Suppressor macrophage treated with lipopolysaccharide for 4 hours (primary cell): ENCODE results near the gene EIF4E1B.

Experiments
- DNase-seq: peaks from one replicate; pipeline ENCODE4 v3.0.0-alpha.2; 2020

Gene EIF4E1B

DNA sequence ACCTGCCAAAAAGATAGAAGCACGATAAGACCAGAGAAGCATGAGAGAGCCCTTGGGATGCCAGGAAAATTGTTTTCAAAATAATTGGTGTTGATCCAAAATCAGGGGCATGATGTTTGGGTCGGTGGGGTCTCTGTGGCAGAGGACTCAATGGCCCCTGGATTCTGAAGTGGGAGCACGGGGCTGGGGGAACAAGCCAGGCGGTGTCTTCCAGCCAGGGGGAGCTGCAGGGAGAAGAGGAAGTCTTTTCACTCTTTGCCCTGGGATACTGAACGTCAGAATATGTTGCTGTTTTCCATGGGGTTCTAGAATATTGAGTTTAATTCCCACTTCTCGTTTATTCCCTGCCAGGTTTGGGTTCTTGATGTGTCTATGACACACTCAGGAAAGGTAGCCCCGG is 37.2 kb downstream of the EIF4E1B start:
- no peak for DNase-seq

DNA sequence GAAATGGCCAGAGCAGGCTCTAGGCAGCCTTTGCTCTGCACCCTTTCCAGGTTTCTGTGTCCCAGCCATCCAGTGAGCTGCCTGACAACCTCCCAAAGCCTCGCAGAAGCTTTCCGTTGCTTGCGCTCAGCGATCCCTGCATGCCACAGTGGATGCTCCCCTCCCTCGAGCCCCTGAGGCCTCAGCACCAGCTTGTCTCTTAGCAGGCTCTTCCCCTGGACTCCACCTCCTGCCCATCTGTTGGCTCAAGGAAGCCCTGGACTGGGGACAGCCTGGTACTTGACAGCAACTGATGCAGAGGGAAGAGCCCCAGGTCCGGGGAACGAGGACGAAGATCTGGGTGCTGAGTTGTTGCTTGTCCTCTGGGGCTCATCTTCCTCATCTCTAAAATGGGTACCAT is 40.0 kb downstream of the EIF4E1B start:
- no peak for DNase-seq

DNA sequence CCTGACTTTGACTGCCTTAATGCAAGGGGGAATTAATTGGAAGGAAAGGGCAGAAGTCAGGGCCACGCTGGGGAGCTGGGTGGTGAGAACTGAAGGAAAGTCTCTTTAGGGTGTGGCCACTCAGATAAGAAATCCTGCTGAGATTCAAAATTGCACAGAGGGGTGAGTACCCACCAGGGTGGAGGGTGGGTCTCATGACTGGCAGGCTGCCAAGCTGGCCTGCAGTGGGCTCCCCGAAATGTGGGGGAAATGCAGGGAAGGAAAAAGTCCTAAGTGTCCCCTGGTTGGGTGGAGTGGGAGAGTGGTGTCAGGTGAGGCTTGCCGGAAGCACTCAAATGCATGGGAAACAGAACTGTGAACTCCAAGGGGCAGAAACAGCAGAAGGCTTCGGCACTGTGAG is 40.9 kb downstream of the EIF4E1B start:
- no peak for DNase-seq

DNA sequence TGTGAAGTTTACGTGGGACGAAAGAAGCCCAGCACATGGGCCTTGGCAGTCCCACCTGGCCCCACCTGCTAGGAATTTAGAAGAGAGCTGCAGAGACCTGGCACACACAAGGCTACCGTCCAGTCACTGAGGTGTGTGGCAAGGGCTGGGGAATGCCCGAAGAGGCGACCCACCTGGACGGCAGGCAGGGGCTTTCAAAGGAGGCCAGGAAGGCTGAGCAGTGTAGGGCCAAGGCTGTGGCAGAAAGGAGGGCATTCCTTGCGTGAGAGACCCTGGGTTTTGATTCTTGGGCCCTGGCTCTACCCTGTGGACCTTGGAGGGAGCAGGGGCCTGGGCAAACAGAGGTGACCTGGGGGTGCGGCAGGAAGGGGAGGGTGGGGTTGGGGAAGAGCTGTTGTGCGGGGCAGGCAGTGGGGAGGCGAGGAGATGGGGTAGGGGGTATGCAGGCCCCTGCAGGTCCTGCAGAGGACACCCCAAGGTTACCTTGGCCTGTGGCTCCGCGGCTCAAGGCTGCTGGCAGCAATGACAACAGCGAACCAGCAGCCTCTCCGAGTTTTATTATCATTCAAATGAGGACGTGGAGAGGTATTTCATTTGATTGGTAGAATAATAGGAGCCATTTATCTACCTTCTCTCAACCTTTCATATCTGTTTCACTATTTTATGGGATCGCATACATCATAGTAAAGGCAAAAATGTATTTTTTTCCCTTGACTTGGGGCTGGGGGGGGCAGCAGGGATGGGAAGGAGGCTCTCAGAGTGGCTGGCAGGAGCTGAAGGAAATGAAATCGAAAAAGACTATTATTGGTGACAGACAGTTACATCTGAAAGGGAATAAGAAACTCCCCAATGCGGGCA is 41.6 kb downstream of the EIF4E1B start:
- DNase-seq, result no peak

DNA sequence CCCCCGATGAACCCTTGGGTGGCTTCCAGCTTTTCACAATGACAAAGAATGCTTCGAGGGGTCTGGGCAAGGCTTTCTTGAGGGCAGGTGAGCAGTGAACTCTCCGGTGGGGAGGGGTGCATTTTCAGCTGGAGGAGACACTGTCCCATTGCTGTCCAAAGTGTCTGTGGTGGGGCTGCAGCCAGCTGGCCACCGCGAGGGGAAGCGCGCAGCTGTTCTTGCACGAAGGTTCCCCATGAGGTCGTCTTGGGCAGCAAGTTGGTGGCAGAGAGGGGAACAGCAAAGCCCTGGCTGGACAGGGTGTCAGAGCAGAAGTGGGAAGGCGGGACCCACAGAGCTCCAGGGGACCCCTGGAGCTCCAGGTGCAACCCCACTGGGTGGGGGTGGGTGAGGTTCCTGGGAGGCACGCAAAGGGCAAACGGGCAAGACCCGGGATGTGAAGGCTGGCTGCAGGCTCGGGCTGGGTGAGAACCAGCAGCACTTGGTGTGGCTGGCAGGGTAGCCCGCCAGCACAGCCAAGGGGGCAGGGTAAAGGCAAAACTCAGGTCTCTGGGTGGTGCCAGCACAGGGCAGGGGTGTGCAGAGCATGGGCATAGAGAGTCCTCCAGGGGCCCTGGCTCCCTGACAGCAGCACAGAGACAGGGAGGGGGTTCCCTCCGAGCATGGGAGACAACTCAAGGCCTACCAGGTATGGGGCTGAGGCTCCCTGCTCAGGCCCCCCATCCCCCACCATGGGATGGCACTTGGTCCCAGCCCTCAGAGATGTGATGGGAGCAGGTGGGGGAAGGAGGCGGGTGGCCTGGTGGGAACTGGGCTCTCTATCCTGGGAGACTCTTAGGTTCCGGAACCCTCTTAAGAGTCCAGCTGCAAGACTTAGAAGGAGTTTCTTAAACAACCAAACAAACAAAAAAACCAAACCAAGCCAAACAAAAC is 43.4 kb downstream of the EIF4E1B start:
- no peak for DNase-seq

DNA sequence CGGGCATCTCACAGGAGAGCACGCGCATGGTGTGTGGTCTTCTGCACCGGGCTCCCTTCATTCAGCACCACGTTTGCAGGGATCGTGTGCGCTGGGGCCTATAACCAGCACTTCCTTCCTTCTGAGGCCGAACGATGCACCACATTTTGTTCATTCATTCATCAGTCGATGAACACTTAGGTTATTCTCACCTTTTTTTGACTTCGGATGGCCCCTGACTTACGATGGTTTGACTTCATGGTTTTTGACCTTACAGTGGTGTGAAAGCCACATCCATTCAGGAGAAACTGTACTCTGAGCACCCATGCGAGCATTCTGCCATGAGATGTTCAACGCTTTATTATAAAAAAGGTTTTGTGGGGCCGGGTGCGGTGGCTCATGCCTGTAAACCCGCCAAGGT is 44.3 kb downstream of the EIF4E1B start:
- no peak for DNase-seq

DNA sequence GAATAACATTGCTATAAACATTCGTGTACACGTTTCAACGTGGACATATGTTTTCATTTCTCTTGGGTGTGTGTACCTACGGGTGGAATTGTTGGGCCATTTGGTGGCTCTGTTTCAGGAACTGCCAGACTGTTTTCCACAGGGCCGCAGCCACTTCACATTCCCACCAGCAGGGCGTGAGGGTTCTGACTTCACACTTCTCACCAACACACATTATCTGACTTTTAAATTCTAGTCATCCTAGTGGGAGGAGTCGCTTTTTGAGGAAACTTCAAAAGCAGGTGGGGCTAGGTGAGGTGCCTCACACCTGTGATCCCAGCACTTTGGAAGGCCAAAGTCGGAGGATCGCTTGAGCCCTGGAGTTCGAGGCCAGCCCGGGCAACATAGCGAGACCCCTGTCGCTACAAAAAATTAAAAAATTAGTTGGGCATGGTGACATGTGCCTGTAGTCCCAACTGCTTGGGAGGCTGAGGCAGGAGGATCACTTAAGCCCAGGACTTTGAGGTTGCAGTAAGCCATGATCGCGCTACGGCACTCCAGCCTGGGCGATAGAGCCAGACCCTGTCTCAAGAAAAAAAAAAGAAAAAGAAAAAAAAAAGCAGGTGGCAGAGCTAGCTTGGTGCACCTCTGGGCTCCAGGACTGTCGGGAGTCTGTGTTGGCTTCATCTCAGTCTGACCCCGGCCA is 45.3 kb downstream of the EIF4E1B start:
- no peak for DNase-seq

DNA sequence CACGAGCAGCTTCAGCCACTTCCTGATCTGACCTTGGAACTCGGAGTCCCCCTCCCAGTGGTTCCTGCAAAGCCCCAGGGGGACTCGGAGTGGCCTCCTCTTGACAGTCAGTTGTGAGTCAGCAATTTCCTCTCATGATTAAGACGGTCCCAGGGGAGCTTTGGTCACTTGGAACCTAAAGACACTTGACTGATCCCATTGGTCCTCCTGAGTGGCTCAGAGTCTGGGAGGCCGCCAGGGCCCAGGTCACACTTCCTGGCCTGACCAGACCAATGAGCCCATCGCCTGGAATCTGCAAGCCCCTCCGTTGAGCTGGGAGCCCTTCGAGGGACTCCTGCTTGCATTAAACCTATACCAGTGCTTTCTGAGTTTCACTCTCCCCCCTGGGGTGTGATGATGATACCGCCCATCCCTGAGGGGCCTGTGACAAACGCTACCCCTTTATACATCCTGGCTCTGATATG is 45.9 kb downstream of the EIF4E1B start:
- DNase-seq, result no peak

DNA sequence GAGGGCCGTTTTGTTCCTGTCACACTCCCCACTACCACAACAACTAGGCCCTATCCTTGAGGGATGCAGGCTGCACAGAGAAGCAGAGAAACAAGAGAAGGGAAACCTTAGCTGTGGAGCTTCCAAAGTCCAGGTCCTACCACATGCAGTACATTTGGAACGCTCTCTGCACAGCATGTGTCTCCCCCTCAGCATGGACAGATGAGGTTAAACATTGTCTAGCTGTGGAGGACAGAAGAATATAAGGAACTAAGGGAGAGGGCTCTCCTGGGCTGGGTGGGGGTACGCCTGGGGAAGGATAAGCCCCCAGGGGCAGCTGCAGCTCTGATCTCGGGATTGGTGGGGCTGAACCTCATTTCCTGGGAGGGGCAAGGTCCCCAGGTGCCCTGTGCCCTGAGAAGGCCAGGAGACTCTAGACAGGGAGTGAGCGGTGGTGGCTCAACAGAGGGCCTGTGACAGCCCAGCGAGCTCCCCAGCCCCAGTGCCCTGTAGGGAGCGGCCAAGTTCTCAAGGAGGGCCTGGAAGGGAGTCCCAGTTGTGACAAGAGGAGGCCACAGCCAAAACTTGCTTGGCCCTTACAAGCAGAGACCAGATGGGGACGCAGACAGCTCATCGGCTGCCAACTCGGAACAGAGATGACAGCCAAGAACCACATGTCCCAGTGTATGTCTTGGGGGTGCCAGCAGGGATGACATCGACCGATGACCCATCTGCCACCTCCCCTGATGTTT is 46.9 kb downstream of the EIF4E1B start:
- DNase-seq, result no peak

DNA sequence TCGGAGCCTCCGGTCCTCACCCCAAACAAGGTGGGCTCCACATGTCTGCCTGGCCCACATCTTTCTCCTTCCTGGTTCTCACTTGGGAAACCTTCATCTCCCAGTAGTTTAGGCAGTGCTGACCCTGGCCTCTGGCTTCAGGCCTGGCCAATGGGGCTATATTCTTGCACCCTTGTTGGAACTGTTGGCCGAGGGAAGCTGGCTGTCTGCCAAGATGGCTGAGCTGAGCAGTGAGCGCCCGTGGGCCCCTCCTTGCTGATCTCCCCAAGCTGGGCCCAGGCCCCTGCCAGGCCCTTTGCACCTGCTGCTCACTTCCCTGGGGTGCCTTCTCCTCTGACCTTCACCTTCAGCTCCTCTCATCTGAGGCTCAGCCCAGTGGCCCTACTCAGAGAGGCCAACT is 48.1 kb downstream of the EIF4E1B start:
- no peak for DNase-seq

DNA sequence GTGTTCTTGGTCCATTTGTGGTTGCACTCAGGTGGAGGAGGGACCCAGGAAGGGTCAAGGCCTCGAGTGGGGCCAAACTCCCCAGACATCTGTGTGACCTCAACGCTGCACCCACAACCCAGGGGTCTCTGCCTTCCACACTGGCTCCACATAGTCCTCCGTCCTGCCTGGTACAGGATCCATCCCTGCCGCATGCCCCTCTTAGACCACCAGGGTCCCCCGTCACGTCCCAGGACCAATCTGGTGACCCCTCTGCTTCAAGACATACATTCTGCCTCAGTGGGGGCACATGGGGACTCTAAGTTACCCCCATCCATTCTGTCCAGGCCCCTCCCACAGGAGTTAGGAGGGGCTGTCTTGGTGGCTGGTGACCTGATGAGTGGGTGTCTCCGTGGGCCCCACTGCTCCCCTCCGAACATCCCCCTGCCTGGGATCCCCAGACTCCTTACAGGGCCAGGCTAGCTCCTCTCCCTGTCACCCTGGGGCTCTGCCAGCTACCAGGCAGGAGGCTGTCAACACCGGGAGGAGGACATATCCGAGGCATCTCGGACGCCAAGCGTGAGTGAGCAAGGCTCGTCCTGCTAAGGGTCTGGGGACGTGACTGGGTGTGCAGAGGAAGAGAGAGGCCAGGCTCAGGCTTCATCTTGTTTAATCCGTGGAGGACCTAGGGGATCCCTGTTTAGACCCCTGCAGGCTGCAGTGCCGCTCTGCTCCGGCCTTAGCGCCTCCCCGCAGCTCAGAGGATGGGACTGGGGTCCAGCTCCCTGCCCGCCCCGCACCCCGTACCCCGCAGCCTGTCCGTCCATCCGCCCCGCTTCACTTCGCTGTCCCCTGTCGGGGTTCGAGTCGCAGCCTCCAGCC is 49.1 kb downstream of the EIF4E1B start:
- no peak for DNase-seq

DNA sequence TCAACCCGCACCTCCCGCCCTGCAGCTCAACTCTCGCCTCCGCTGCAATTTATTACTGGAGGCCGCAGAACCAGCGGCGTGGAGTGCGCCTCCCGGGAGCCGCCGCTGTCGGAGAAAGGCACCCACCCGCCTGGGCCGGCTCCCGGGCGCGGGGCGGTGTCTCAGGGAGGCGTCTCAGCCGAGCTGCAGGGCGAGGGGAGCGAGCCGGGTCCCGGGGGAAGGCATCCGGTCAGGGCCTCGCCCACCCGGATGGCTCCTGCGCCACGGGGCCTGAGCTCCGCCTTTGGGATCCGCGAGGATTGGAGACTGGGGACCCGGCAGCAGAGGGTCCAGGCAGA is 49.7 kb downstream of the EIF4E1B start:
- no peak for DNase-seq

DNA sequence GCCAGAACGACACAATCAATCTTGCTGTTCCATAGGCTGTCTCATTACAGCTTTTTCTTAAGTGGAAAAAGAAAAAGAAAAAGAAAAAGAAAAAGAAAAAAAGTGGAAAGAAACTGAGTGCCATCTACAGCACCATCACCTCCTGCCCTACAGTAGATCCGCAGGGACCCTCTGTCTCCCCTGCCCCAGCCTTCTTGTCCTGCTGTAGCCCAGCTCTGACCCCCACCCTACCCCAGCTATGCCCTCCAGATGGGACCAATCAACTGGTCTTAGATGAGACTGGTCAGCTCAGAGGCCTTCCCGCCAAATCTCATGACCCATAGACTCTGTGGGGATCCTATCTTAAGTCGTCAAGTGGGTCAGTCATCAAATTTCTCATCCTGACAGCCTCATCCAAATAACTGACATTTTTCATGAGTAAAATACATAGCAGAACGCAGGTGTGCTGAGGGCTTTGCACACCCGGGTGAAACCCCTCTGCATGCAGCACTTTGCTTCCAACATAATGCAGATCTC is 51.6 kb downstream of the EIF4E1B start:
- DNase-seq, result no peak

DNA sequence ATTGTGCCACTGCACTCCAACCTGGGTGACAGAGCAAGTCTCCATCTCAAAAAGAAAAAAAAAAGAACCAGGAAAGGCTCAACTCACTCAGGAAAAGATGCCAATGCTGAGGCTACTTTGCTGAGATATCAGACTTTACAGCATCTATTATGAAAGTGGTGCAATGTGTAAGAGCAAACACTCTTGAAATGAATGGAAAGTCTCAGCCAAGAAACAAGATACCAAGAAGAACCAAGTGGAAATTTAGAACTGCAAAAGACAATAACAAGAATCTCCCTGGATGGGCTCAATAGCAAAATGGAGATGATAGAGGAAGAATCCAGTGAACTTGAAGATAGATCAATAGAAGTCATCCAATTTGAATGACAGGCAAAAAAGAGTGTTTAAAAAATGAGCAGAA is 54.5 kb downstream of the EIF4E1B start:
- DNase-seq, result no peak

DNA sequence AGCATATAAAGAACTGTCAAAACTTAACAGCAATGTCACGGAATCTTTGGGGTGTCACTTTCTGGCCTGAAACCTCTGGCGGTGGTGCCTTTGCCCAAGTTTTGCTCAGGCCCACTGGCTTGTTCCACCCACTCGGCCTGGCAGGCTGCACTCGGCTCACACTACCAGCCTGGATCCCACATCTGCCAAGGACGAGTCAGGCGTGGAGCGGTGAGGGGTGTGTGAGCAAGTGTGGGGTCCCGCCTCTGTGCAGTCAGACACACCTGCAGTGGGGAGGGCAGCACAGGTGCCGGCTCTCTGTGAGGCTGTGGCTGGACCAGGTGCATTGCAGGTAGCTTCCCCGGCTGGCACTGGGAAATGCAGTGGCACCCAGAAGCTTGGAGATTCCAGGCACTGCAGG is 56.8 kb downstream of the EIF4E1B start:
- DNase-seq, result no peak

DNA sequence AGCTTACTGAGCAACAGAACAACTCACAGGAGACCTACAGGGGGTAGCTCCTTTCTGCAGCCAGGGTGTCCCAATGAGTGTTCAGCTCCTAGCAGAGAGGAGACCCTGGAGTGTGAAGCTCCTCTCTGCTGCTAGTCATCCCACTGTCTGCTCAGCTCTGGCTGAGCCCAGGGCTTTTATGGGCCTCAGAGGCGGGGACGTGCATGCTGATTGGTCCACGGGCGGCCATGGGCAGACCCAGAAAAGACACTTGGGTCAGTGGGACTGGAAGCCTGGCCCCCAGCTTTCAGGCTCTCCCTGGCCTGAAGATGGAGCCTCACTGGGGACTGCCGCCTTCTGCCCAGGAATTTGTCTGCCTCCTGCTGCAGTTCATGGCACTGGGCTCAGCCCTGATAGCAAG is 57.4 kb downstream of the EIF4E1B start:
- no peak for DNase-seq

DNA sequence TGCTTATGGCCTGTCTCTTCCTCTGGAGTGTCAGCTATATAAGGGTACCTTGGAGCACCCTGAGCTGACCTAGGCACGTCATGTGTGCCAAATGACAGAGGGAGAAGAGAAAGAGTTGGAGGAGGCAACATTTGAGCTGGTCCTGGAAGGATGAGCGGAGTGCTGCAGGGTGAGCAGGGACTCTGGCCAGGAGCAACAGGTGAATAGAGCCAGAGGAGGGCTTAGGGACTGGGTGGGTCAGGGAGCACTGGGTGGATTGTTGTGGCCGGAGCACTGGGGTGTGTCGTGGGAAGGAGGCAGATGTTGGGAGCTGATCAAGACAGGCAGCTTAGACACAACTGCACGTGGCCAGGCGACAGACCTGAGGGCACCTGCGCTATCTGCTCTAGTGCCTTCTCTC is 60.4 kb downstream of the EIF4E1B start:
- DNase-seq, result no peak

DNA sequence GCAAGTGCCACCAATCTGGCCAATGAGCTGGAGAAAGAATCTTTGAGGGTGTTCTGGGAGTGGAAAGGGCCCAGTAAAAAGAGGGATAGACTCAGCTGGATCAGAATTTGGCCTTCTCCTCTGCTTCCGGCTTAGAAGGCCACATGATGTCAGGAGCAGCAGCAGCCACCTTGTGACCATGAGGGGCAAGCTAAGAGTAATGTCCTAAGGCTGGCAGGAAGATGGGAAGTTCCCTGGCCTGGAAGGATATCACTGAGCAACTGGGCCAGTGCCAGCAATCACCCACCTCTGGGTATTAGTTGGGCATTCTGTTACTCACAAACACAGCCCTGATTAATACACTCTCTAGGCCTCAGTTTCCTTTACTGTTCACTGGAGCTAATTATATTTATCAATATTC is 61.0 kb downstream of the EIF4E1B start:
- DNase-seq, result no peak

DNA sequence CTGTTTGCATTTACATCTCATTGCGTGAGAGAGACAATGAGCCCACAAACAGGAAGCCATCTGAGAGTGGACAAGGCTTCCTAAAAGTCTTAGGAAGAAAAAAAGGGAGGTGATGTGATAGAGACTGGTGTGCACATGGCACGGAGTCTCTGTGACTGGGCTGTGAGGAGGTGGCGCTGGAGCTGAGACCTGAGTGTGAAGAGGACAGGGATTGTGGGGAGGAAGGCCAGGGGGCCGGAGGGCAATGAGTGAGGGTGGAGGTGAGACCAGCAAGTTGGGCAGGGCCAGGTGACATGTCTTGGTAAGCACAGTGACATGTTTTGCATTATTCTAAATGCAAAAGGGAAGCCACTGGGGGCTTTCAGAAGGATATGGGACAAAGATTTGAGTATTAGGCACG is 61.9 kb downstream of the EIF4E1B start:
- DNase-seq, result no peak

DNA sequence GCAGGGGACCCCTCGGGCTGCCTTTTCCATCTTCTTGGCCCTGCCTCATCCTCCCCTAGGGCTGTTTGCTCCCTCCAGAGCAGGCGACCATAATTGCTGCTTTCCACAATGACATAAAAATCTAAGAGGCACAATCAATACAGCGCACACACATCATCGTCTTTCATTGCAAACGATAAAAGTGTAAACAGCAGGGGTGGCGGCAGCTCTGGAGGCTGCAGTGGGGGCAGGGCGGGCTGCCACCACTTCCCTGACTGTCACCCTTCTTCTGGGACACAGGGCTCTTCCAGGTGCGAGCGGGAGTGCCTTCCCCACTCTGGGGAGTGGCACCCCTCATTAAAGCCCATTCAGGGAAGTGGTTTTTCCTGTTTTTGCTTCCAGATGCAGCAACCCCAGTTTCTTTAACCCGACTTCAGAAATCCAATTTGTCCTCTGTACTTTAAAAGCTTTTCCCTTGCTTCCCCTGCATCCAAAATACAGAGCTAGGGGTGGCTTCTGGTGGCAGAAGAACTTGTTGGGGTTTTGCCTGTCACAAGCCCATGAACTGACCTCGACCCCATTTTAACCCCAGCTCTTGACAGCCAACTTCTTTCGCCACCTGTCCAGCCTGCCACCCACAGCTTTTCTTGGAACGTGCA is 62.5 kb downstream of the EIF4E1B start:
- no peak for DNase-seq

DNA sequence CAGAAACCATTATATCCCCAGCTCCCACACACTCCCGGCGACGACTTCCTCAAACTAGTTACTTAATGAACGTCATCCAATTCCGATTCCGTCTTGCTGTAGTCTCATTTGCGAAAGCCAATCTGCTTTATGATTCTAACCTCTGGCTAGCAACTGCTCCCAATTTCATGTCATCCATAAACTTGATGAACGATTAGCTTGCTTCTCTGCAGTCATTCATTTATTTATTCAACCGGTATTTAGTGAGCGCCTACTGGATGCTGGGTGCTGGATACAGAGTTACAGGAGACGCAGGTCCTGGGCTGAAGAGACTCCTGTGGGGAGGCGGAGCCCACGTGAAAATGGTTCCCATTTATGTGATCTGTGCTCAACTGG is 63.0 kb downstream of the EIF4E1B start:
- DNase-seq, result peak; percentile 61
